Lower leg skin (tissue), 3 donors: ENCODE results near the gene APP.

Source experiments
- POLR2A ChIP-seq, 2 donors: fragments of 450-650 bp; IDR thresholded peaks; one replicate each; pipeline ENCODE4 v1.6.1; 2016 to 2017; ENCODE audit warnings: antibody characterized with exemption in 2 of 2, mild to moderate bottlenecking in 1 of 2, moderate library complexity in 1 of 2
- TF ChIP-seq, protein P1 (sequence below), 3 donors: fragments of 450-650 bp; IDR thresholded peaks; one replicate each; pipeline ENCODE4 v1.5.1; 2016; ENCODE audit warnings: antibody characterized with exemption in 3 of 3, mild to moderate bottlenecking in 3 of 3, moderate library complexity in 2 of 3

DNA sequence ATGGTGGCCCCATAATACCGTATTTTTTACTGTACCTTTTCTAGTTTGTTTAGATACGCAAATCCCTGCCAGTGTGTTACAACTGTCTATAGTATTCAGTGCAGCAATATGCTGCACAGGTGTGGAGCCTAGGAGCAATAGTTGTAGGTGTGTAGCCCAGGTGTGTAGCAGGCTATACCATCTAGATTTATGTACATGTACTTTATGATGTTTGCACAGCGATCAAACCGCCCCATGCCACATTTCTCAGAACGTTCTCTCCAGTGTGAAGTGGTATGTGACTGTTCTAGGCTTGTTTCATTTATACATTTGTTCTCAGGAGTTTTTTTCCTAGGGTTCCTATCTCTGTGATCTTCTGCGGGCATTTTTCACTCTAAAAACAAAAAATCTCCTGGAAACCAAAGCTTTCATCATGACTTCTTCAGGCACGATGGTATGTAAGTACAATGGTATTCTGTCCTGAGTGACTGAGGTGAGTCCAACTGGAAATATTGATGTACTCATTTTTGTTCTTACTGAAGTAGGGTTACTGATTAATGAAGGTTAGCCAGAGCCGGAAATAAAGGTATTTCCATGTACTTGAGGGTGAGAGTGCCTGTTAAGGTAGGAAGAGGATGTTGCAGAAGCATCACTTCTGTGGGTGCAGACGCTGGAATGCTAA lies 282.8 kb downstream of the APP start:
- TF ChIP-seq, protein P1, sequence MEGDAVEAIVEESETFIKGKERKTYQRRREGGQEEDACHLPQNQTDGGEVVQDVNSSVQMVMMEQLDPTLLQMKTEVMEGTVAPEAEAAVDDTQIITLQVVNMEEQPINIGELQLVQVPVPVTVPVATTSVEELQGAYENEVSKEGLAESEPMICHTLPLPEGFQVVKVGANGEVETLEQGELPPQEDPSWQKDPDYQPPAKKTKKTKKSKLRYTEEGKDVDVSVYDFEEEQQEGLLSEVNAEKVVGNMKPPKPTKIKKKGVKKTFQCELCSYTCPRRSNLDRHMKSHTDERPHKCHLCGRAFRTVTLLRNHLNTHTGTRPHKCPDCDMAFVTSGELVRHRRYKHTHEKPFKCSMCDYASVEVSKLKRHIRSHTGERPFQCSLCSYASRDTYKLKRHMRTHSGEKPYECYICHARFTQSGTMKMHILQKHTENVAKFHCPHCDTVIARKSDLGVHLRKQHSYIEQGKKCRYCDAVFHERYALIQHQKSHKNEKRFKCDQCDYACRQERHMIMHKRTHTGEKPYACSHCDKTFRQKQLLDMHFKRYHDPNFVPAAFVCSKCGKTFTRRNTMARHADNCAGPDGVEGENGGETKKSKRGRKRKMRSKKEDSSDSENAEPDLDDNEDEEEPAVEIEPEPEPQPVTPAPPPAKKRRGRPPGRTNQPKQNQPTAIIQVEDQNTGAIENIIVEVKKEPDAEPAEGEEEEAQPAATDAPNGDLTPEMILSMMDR (IDR thresholded peaks at IDR 0.05): no peak
- TF ChIP-seq POLR2A (IDR thresholded peaks at IDR 0.05): no peak
